MM.1S (cell line): ENCODE data around the gene HJV.
"Not testable (repeated sequence)": the region's sequence is repeated elsewhere in the genome, so short reads cannot be mapped to it uniquely, and the experiment has no call there.

ENCODE experiments used
- DNase-seq: peaks from one replicate; pipeline ENCODE4 v3.0.0-alpha.2; 2015
- H2AFZ ChIP-seq: fragments of 300-600 bp; sonication (generic); 2 replicates; pipeline ENCODE4 v1.6.0; 2016; ENCODE audit warnings: antibody characterized with exemption, low read length
- H3F3A ChIP-seq: fragments of 300-600 bp; sonication (generic); 2 replicates; pipeline ENCODE4 v1.6.1; 2016; ENCODE audit warnings: mild to moderate bottlenecking, antibody characterized with exemption, low read length, moderate library complexity, mixed read lengths; ENCODE audit not compliant: insufficient read depth
- H3K27ac ChIP-seq: fragments of 300-600 bp; sonication (generic); 2 replicates; pipeline ENCODE4 v1.5.1; 2016; ENCODE audit warnings: mild to moderate bottlenecking, low read length
- H3K27me3 ChIP-seq: fragments of 300-600 bp; sonication (generic); replicated peaks from 2 replicates; pipeline ENCODE4 v1.6.0; 2016; ENCODE audit warnings: low read length; ENCODE audit not compliant: insufficient read depth
- H3K36me3 ChIP-seq: fragments of 300-600 bp; sonication (generic); replicated peaks from 2 replicates; pipeline ENCODE4 v1.6.1; 2016; ENCODE audit warnings: mild to moderate bottlenecking, low read length, mixed read lengths; ENCODE audit not compliant: insufficient read depth
- H3K4me1 ChIP-seq: fragments of 300-600 bp; sonication (generic); 2 replicates; pipeline ENCODE4 v1.6.1; 2016; ENCODE audit warnings: low read length, mixed read lengths
- H3K4me2 ChIP-seq: fragments of 300-600 bp; sonication (generic); 2 replicates; pipeline ENCODE4 v1.6.0; 2016; ENCODE audit warnings: low read depth, low read length
- H3K4me3 ChIP-seq: fragments of 300-600 bp; sonication (generic); 2 replicates; pipeline ENCODE4 v1.5.1; 2016; ENCODE audit warnings: low read length, mixed read lengths
- H3K79me2 ChIP-seq: fragments of 300-600 bp; sonication (generic); 2 replicates; pipeline ENCODE4 v1.6.1; 2016; ENCODE audit warnings: mixed run types, low read length, mixed read lengths
- H3K9ac ChIP-seq: fragments of 300-600 bp; sonication (generic); 2 replicates; pipeline ENCODE4 v1.6.1; 2016; ENCODE audit warnings: low read length, mixed read lengths
- H3K9me2 ChIP-seq: fragments of 300-600 bp; sonication (generic); replicated peaks from 2 replicates; pipeline ENCODE4 v1.6.1; 2016; ENCODE audit warnings: mild to moderate bottlenecking, low read length, mixed read lengths; ENCODE audit not compliant: insufficient read depth
- H3K9me3 ChIP-seq: fragments of 300-600 bp; sonication (generic); replicated peaks from 2 replicates; pipeline ENCODE4 v1.6.1; 2016; ENCODE audit warnings: mild to moderate bottlenecking, low read length, mixed read lengths; ENCODE audit not compliant: insufficient read depth
- H4K20me1 ChIP-seq: fragments of 300-600 bp; sonication (generic); 2 replicates; pipeline ENCODE4 v1.6.1; 2016; ENCODE audit warnings: mild to moderate bottlenecking, low read length, moderate library complexity, mixed read lengths; ENCODE audit not compliant: insufficient read depth
- EZH2 ChIP-seq: fragments of 300-600 bp; sonication (generic); optimal IDR thresholded peaks from 2 replicates; pipeline ENCODE3; 2017; ENCODE audit warnings: low read depth, mild to moderate bottlenecking, antibody characterized with exemption, low read length, mixed read lengths
- EZH2phosphoT487 ChIP-seq: fragments of 300-600 bp; sonication (generic); IDR thresholded peaks from 2 replicates; pipeline ENCODE4 v1.6.1; 2018; ENCODE audit warnings: antibody characterized with exemption, low read length
- TF ChIP-seq, protein P1 (sequence below): fragments of 300-600 bp; sonication (generic); IDR thresholded peaks from 2 replicates; pipeline ENCODE4 v1.5.1; 2016; ENCODE audit warnings: antibody characterized with exemption, low read length, mixed read lengths

The HJV gene

GRCh38 chr1:146049866-146050651, 28.5 kb upstream of the HJV start:
- H3K4me2 ChIP-seq = 0 out of 2 replicates have a peak overlapping the region, but pooled peaks have one; percentile 0

GRCh38 chr1:146049436-146049835, 27.9 kb upstream of the HJV start:
- Histone ChIP-seq H2AFZ (no peak overlapping the region), H3K4me3 (no peak overlapping the region), H3F3A (peaks cover 20% of the 10 kb centered on the region), H3K36me3 (no peaks in the 10 kb centered on the region), H4K20me1 (no peaks in the 10 kb centered on the region), H3K9me2 (no peaks in the 10 kb centered on the region), H3K4me2 (no peak overlapping the region), H3K27me3 (no peaks in the 10 kb centered on the region), H3K79me2 (no peaks in the 10 kb centered on the region), H3K27ac (no peak overlapping the region), H3K9me3 (no peaks in the 10 kb centered on the region), H3K9ac (no peak overlapping the region), H3K4me1 (no peaks in the 10 kb centered on the region)
- DNase-seq = no peak
- TF ChIP-seq EZH2phosphoT487 (no peak), EZH2 (no peak)
- TF ChIP-seq, protein P1, sequence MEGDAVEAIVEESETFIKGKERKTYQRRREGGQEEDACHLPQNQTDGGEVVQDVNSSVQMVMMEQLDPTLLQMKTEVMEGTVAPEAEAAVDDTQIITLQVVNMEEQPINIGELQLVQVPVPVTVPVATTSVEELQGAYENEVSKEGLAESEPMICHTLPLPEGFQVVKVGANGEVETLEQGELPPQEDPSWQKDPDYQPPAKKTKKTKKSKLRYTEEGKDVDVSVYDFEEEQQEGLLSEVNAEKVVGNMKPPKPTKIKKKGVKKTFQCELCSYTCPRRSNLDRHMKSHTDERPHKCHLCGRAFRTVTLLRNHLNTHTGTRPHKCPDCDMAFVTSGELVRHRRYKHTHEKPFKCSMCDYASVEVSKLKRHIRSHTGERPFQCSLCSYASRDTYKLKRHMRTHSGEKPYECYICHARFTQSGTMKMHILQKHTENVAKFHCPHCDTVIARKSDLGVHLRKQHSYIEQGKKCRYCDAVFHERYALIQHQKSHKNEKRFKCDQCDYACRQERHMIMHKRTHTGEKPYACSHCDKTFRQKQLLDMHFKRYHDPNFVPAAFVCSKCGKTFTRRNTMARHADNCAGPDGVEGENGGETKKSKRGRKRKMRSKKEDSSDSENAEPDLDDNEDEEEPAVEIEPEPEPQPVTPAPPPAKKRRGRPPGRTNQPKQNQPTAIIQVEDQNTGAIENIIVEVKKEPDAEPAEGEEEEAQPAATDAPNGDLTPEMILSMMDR = no peak

More at GRCh38 chr1:146049866-146050651, 28.5 kb upstream of the HJV start:
- H2AFZ ChIP-seq, H3K9me2 ChIP-seq, H3K27ac ChIP-seq, H3K36me3 ChIP-seq, H3K27me3 ChIP-seq, H3K9ac ChIP-seq, H3K4me1 ChIP-seq, H3K9me3 ChIP-seq, DNase-seq, H3K79me2 ChIP-seq, H3K4me3 ChIP-seq, H4K20me1 ChIP-seq: not testable (repeated sequence)
- H3F3A ChIP-seq = peaks cover 20% of the 10 kb centered on the region

GRCh38 chr1:146048514-146049115, 27.1 kb upstream of the HJV start:
- not testable (repeated sequence) for H3K9ac ChIP-seq, H3K4me3 ChIP-seq, H3K4me1 ChIP-seq, H3K27me3 ChIP-seq, H3K79me2 ChIP-seq, H3K4me2 ChIP-seq, H3K36me3 ChIP-seq, DNase-seq, H3K27ac ChIP-seq, H3K9me3 ChIP-seq, H3K9me2 ChIP-seq, H4K20me1 ChIP-seq, H2AFZ ChIP-seq
- H3F3A ChIP-seq = peaks cover 20% of the 10 kb centered on the region

DNA sequence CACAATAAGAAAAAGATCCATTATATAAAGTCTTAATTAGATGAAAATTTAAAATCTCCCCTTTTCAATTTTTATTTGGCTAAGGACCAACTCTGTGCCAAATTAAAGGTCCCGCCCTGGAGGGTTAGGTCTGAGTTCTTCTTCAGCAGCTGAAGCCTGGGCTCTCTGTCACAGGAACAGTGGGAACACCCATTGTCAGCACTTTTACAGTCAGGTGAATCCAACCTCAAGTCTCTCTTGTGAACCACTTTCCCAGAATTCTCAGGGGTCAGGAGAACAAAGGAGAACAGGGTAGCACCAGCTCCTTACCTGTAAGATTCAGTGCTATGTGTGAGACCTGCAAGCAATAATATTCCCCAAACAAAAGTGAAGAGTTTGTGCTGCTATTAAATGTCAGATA, 25.1 kb upstream of the HJV start:
- peaks cover 16% of the 10 kb centered on the region for H3F3A ChIP-seq
- no peak for DNase-seq
- H3K4me2 ChIP-seq = no peak overlapping the region
- TF ChIP-seq, protein P1 = no peak
- TF ChIP-seq EZH2 = no peak
- no peak for TF ChIP-seq EZH2phosphoT487
- H3K27ac ChIP-seq = no peak overlapping the region
- H3K4me1 ChIP-seq = no peaks in the 10 kb centered on the region
- H2AFZ ChIP-seq = no peak overlapping the region
- H3K36me3 ChIP-seq = no peaks in the 10 kb centered on the region
- H3K9me3 ChIP-seq = no peaks in the 10 kb centered on the region
- no peak overlapping the region for H3K9ac ChIP-seq
- H3K4me3 ChIP-seq = no peak overlapping the region
- H3K9me2 ChIP-seq = no peaks in the 10 kb centered on the region
- no peaks in the 10 kb centered on the region for H3K27me3 ChIP-seq
- H3K79me2 ChIP-seq = no peaks in the 10 kb centered on the region
- no peaks in the 10 kb centered on the region for H4K20me1 ChIP-seq
